Measurements from ENCODE around the gene THSD4. TPM values are rescaled to one million over a fixed set of nuclear protein-coding genes. Genes with fewer than 3 reads are reported as not detected.

The THSD4 gene
- total RNA-seq, 1 experiment from 2014 or later = 0.29 TPM

DNA sequence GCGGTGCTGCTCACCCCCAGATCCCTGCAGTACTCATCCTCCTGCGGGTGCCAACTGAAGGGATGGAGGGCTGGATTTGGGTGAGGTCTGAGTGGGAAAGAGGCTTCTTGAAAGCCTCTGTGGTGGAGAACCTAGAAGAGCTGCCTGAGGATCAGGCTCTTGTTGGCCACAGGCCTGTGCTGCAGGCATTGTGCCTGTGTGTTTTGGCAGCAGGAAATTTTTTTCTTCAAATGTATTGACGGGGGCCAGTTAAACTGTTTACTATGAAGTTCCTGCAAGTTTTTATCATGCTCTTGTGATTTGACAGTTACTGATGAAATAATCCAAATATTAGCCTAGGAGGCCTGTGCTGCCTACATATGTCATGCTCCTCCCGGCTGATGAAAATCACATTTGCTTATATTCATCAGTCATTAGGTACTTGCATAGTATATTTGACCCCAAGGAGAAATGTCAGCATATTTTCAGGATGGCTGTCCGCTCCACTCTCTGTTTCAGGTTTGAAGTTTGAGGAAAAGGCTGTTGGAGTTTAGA, 103.1 kb downstream of the THSD4 start:
- H3K27me3 Mint-ChIP-seq (ENCODE audit: insufficient read depth, unreplicated experiment) = peaks cover 1% of the 10 kb centered on the region
- Histone ChIP-seq H3K4me1 (no peaks in the 10 kb centered on the region), H3K9me3 (no peaks in the 10 kb centered on the region), H3K4me3 (ENCODE audit: low read depth, low read length) (no peak overlapping the region), H3K27me3 (replicated peaks; ENCODE audit: control insufficient read depth, insufficient read depth, low read length) (no peaks in the 10 kb centered on the region), H3K36me3 (ENCODE audit: control insufficient read depth, insufficient read depth, low read length) (no peaks in the 10 kb centered on the region)
- no peaks in the 10 kb centered on the region for H3K9me3 Mint-ChIP-seq (ENCODE audit: unreplicated experiment)
- BruUV-seq (replicated peaks) = no TSS peak
- no peaks in the 10 kb centered on the region for H3K4me1 Mint-ChIP-seq (ENCODE audit: low read depth, unreplicated experiment)
- DNase-seq = no peak
- no peak overlapping the region for H3K4me3 Mint-ChIP-seq (ENCODE audit: unreplicated experiment)
- CTCF ChIA-PET = no interaction called here
- TF ChIP-seq, protein P1, sequence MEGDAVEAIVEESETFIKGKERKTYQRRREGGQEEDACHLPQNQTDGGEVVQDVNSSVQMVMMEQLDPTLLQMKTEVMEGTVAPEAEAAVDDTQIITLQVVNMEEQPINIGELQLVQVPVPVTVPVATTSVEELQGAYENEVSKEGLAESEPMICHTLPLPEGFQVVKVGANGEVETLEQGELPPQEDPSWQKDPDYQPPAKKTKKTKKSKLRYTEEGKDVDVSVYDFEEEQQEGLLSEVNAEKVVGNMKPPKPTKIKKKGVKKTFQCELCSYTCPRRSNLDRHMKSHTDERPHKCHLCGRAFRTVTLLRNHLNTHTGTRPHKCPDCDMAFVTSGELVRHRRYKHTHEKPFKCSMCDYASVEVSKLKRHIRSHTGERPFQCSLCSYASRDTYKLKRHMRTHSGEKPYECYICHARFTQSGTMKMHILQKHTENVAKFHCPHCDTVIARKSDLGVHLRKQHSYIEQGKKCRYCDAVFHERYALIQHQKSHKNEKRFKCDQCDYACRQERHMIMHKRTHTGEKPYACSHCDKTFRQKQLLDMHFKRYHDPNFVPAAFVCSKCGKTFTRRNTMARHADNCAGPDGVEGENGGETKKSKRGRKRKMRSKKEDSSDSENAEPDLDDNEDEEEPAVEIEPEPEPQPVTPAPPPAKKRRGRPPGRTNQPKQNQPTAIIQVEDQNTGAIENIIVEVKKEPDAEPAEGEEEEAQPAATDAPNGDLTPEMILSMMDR (IDR thresholded peaks at IDR 0.05; ENCODE audit: insufficient read depth in 1 of 2, low read depth in 1 of 2, low read length in 1 of 2, severe bottlenecking in 1 of 2, unreplicated experiment in 1 of 2) = no peak
- intact Hi-C loops (cut with micrococcal nuclease; ENCODE audit: unreplicated experiment) = no loop called here
- H3K27ac Mint-ChIP-seq (ENCODE audit: unreplicated experiment) = no peak overlapping the region
- H3K36me3 Mint-ChIP-seq (ENCODE audit: insufficient read depth, unreplicated experiment) = no peaks in the 10 kb centered on the region
- POLR2A ChIA-PET = no interaction called here

DNA sequence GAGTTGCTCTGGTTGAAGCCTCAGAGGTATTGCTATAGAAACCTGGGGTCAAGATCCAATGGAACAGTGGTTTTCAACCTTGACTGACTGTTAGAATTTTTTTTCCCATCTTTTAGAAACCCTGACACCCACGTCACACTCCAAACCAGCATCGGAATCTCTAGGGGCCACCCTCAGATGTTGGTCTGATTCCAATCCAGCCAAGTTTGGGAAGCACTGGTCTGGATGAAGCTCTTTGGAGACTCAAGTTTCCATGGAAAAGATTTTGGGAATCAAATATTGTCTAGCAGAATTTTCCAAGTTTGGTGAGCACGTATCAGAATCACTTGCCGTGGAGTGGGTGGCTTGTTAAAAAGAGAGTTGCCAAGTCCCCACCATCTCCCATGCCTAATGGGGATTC, 103.8 kb downstream of the THSD4 start:
- no peak for DNase-seq
- CTCF ChIA-PET = no interaction called here
- no peaks in the 10 kb centered on the region for H3K4me1 ChIP-seq
- no peaks in the 10 kb centered on the region for H3K9me3 Mint-ChIP-seq (ENCODE audit: unreplicated experiment)
- H3K4me1 Mint-ChIP-seq (ENCODE audit: low read depth, unreplicated experiment) = no peaks in the 10 kb centered on the region
- no TSS peak for BruUV-seq (replicated peaks)
- intact Hi-C loops (cut with micrococcal nuclease; ENCODE audit: unreplicated experiment) = no loop called here
- H3K36me3 ChIP-seq (ENCODE audit: control insufficient read depth, insufficient read depth, low read length) = no peaks in the 10 kb centered on the region
- H3K27me3 ChIP-seq (replicated peaks; ENCODE audit: control insufficient read depth, insufficient read depth, low read length) = no peaks in the 10 kb centered on the region
- no peak overlapping the region for H3K4me3 Mint-ChIP-seq (ENCODE audit: unreplicated experiment)
- TF ChIP-seq, protein P1 (IDR thresholded peaks at IDR 0.05; ENCODE audit: insufficient read depth in 1 of 2, low read depth in 1 of 2, low read length in 1 of 2, severe bottlenecking in 1 of 2, unreplicated experiment in 1 of 2) = no peak
- H3K27ac Mint-ChIP-seq (ENCODE audit: unreplicated experiment) = no peak overlapping the region
- no peaks in the 10 kb centered on the region for H3K36me3 Mint-ChIP-seq (ENCODE audit: insufficient read depth, unreplicated experiment)
- POLR2A ChIA-PET = no interaction called here
- no peaks in the 10 kb centered on the region for H3K9me3 ChIP-seq
- no peak overlapping the region for H3K4me3 ChIP-seq (ENCODE audit: low read depth, low read length)
- H3K27me3 Mint-ChIP-seq (ENCODE audit: insufficient read depth, unreplicated experiment) = peaks cover 3% of the 10 kb centered on the region

GRCh38 chr15:71219645-71220044, 104.4 kb downstream of the THSD4 start:
- CTCF ChIA-PET = no interaction called here
- Mint-ChIP-seq H3K4me3 (ENCODE audit: unreplicated experiment) (no peak overlapping the region), H3K36me3 (ENCODE audit: insufficient read depth, unreplicated experiment) (no peaks in the 10 kb centered on the region), H3K9me3 (ENCODE audit: unreplicated experiment) (no peaks in the 10 kb centered on the region), H3K4me1 (ENCODE audit: low read depth, unreplicated experiment) (no peaks in the 10 kb centered on the region), H3K27ac (ENCODE audit: unreplicated experiment) (no peak overlapping the region), H3K27me3 (ENCODE audit: insufficient read depth, unreplicated experiment) (peaks cover 3% of the 10 kb centered on the region)
- TF ChIP-seq, protein P1 (IDR thresholded peaks at IDR 0.05; ENCODE audit: insufficient read depth in 1 of 2, low read depth in 1 of 2, low read length in 1 of 2, severe bottlenecking in 1 of 2, unreplicated experiment in 1 of 2) = no peak
- H3K27me3 ChIP-seq (replicated peaks; ENCODE audit: control insufficient read depth, insufficient read depth, low read length) = no peaks in the 10 kb centered on the region
- BruUV-seq (replicated peaks) = no TSS peak
- H3K4me3 ChIP-seq (ENCODE audit: low read depth, low read length) = no peak overlapping the region
- intact Hi-C loops (cut with micrococcal nuclease; ENCODE audit: unreplicated experiment) = no loop called here
- H3K36me3 ChIP-seq (ENCODE audit: control insufficient read depth, insufficient read depth, low read length) = no peaks in the 10 kb centered on the region
- no peak for DNase-seq
- POLR2A ChIA-PET = no interaction called here
- H3K4me1 ChIP-seq = no peaks in the 10 kb centered on the region
- no peaks in the 10 kb centered on the region for H3K9me3 ChIP-seq
